Epithelial cell of prostate (primary cell): ENCODE data around the gene PPM1B.
"Not testable (repeated sequence)": the region's sequence is repeated elsewhere in the genome, so short reads cannot be mapped to it uniquely, and the experiment has no call there.

ENCODE experiments used
- DNase-seq: peaks from one replicate; pipeline ENCODE4 v3.0.0-alpha.2; 2011; ENCODE audit warnings: low read depth, low spot score
- H3K27ac ChIP-seq: fragments of 450-650 bp; 2 replicates; pipeline ENCODE4 v1.5.1; 2017; ENCODE audit warnings: mild to moderate bottlenecking

PPM1B gene

DNA sequence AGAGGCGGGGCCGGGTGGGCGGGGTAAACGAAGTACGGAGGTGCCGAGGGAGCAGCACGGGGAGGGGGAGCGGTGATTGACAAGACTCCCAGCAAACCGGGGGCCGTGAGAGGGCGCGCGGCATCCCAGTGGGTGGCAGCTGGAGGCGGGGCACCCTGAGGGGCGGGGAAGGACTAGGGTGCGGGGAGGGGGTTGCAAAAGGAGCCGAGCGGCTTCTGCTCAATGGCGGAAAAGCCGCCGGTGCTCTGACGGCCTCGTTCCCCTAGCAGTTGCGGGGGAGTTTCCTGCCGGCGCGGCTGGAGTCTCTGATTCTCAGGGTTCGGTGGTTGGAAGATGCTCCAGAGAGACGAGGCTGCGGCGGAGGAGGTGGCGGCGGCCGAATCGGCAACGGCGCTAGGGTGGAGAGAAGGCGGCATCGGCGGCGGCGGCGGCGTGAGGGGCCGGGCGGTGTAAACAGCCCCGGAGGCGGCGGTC lies at the start of gene PPM1B:
Gene PPM1B (plus strand): TSS at position 195 of the 474 bp plus-strand sequence. CDS start 32,325 bp downstream, outside the sequence.
- peak within 1 kb of the TSS; percentile 89 for H3K27ac ChIP-seq
- DNase-seq = no peak

DNA sequence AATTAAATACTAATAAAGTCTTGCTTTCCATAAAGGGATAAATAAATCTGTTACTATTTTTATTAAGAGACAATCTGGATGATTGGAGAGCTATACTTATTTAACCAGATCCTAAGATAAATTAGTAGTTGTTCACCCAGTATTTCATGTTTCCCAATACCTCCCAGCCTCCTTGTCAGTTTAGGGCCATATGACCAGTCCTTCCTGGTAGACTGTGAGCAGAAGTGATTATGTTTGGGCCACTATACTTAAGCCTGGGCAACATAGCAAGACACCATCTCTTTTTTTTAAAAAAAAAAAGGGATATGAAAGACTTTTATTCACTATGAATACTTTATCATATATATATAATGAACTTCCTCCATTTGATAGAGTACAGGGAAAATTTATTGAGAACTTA lies 48.8 kb upstream of the PPM1B start:
- no peak for DNase-seq
- no peak overlapping the region for H3K27ac ChIP-seq

DNA sequence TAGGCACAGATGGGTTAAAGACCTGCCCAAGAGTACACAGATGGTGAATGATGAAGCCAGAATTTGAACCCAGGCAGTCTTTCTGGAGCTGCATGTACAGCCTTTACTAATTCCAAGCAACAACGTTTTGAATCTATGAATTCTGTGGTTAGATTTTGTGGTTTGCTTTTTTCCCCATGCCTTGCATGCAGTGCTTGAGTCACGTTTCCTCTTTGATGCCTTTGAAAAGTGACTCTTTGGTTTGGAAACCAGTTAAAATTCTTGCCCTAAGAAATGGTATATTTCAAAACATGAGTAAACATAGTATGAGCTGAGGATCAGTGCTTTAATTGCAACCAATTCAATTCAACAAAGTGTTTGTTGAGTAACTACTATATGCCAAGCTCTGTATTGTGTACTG lies 48.2 kb upstream of the PPM1B start:
- peak; percentile 51 for DNase-seq

GRCh38 chr2:44121899-44122298 lies 46.8 kb upstream of the PPM1B start:
- H3K27ac ChIP-seq = no peak overlapping the region
- DNase-seq = no peak

More for the DNA sequence above, 48.2 kb upstream of the PPM1B start:
- H3K27ac ChIP-seq = peak overlapping the region; percentile 6

DNA sequence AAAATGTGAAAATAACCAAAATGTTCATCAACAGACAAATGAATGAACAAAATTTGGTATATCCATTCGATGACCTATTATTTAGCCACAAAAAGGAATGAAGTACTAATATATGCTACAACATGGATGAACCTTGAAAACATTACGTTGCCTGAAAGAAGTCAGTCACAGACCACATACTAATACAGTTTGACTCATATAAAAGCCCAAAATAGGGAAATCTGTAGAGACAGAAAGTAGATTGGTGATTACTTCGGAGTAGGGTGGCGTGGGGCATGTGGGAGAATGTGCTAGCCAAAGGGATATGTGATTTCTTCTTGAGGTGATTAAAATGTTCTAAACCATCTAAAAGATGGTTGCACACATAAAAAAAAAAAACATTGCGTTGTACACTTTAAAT lies 44.2 kb upstream of the PPM1B start:
- no peak for DNase-seq

DNA sequence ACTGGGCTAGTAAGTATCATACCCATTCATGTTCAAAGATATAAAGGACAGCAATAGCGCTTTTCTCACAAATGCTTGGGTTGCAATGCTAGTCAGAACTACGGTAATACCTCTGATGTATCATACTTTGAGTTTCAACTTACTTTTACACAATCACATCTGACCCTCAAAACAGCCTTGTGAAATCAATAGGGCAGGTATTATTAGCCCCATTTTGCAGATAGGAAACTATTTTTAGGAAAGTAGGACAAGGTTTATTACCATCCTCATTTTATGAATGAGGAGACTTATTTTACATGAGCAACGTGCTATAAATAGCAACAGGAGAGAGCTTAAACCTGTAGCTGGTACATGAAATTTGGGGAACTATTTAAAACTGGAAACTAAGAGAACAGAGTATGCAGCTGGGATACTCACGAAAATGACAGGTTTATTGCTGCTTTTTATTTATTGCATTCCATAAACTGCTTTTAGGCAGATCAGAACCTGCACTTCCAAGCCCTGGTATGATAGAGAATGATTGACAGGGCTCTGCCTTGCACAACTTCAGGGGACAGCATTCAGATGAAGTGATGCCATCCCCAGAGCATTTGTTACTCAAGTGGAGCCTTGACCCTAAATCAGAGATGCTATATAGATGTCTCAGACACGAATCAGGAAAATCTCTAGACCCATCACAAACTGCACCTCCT lies 42.4 kb upstream of the PPM1B start:
- H3K27ac ChIP-seq = peak overlapping the region; percentile 31
- DNase-seq = peak; percentile 82

More for the DNA sequence above, 44.2 kb upstream of the PPM1B start:
- H3K27ac ChIP-seq = no peak overlapping the region

DNA sequence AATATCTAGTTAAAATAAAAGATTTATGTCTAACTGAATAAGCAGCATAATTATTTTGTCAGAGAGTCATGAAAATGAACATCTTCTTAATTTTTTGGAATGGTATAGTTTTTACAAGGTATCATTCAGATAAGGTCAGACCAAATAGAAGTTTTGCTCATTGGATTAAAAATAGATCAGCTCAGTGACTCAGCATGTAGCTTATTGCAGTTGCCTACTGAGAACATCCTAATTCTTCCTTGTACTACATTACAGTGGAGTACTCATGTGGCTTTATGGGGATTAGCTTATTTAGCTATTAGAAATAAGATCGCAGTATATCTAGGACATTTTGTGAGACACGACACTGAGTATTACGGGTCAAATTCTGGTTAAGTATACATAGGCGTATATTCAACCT lies 38.2 kb upstream of the PPM1B start:
- no peak overlapping the region for H3K27ac ChIP-seq
- no peak for DNase-seq

DNA sequence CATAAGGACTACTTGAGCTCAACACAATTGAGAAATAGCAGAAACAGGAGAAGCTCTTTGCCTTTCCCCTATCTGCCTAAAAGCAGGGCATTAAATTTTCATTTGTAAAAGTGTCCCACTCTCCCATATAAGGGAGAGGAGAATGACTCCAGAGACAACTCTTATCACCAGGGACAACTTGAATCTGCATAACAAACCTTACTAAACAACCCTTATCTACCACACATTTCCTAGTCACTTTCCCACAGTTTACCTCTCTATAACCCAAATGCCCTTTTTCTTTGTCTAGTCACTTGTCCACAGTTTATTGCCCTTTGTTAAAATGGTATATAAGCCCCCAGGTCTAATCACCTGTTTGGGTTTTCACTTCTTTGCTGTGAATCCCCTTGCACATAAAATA lies 37.5 kb upstream of the PPM1B start:
- no peak for DNase-seq
- H3K27ac ChIP-seq = no peak overlapping the region

DNA sequence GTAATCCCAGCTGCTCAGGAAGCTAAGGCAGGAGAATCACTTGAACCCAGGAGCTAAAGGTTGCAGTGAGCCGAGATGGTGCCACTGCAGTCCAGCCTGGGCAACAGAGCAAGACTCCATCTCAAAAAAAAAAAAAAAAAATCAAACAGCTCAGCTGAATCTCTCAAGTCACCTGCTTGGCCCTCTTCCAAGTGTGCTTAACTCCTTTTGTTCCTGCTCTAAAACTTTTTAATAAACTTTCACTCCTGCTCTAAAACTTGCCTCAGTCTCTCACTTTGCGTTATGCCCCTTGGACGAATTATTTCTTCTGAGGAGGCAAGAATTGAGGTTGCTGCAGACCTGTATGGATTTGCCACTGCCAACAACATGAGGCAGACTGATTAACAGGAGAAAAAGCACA lies 35.1 kb upstream of the PPM1B start:
- not testable (repeated sequence) for DNase-seq, H3K27ac ChIP-seq

DNA sequence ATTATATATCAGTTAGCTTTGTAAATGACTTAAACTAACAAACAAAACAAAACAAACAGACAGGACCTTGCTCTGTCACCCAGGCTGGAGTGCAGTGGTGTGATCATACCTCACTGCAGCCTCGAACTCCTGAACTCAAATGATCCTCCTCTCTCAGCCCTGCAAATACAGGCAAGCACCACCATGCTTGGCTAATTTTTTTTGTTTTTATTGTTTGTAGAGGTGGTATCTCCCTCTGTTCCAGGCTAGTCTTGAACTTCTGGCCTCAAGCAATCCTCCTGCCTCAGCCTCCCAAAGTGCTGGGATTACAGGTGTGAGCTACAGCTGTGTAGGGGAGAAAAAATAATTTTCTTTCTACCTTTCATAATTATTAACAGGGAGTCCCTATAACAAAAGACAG lies 33.8 kb upstream of the PPM1B start:
- no peak for DNase-seq
- H3K27ac ChIP-seq = peak overlapping the region; percentile 38

DNA sequence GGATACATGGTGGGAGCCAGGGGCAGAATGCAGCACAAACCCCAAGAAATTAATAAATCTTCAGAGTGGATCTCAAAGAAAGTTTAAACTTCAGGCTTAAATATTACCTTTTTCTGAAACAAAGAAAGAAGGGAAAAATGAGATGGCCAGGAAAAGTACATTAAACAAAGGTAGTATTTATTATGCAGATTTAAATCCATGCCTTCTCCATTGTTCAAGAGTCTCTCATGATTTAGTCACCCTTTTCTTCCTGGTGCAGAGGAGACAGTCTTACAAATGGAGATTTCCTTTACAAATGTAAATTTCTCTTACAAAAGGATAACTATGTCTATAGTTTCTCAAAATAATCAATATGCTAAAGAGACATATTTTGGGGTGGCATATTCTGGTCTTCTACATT lies 33.4 kb upstream of the PPM1B start:
- no peak for DNase-seq
- peak overlapping the region; percentile 38 for H3K27ac ChIP-seq

- H3K27ac ChIP-seq = peak overlapping the region; percentile 38
Observed at GRCh38 chr2:44135771-44136170, 32.9 kb upstream of the PPM1B start.

GRCh38 chr2:44136252-44136651 lies 32.4 kb upstream of the PPM1B start:
- peak overlapping the region; percentile 38 for H3K27ac ChIP-seq
- no peak for DNase-seq

More at GRCh38 chr2:44135771-44136170, 32.9 kb upstream of the PPM1B start:
- DNase-seq = no peak

GRCh38 chr2:44137048-44137447 lies 31.6 kb upstream of the PPM1B start:
- no peak for DNase-seq

DNA sequence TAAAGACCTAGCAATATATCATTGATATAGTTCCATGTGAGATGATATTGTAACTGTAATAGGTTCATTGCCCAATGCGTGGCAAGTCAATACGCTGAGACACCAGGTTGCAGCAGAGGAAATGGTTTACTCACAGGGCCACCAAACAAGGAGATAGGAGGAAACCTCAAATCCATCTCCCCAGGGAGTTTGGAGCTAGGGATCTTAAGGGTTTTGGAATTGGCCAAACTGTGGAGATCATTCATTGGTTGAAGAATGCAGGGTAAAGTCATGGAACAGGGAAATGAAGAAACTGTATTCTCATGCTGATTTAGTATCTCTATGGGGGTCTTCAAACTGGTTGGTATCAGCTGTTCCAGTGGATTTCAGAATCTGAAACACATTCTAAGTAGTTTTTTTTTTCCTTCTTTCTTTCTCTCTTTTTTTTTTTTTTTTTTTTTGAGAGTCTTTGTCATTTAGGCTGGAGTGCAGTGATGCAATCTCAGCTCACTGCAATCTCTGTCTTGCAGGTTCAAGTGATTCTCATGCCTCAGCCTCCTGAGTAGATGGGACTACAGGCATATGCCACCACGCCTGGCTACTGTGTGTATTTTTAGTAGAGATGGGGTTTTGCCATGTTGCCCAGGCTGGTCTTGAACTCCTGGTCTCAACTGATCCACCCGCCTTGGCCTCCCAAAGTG lies 30.7 kb upstream of the PPM1B start:
- DNase-seq = no peak
- no peak overlapping the region for H3K27ac ChIP-seq

More at GRCh38 chr2:44137048-44137447, 31.6 kb upstream of the PPM1B start:
- no peak overlapping the region for H3K27ac ChIP-seq

- DNase-seq = no peak
- no peak overlapping the region for H3K27ac ChIP-seq
Observed at GRCh38 chr2:44139741-44140140, 28.9 kb upstream of the PPM1B start.

- H3K27ac ChIP-seq = no peak overlapping the region
- no peak for DNase-seq
Observed at GRCh38 chr2:44142306-44142705, 26.4 kb upstream of the PPM1B start.

DNA sequence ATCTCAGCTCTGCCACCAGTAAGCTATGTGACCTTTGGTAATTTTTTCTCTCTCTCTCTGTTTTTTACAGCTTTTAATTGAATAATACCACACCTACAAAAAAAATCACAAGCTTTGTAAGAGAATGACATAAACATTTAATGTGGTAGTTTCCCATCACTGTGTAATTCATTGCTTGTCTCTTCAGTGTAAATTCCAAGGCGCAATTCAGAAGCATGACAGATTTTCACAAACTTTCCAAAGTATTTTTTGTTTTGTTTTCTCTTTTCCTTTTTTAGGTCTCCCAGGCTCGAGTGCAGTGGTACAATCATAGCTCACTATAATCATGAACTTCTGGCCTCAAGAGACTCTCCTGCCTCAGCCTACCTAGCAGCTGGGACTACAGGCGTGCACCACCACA lies 25.0 kb upstream of the PPM1B start:
- no peak for DNase-seq
- no peak overlapping the region for H3K27ac ChIP-seq

- DNase-seq = no peak
Observed at GRCh38 chr2:44148999-44149398, 19.7 kb upstream of the PPM1B start.

GRCh38 chr2:44150473-44150872 lies 18.2 kb upstream of the PPM1B start:
- DNase-seq = no peak
- no peak overlapping the region for H3K27ac ChIP-seq

More at GRCh38 chr2:44148999-44149398, 19.7 kb upstream of the PPM1B start:
- no peak overlapping the region for H3K27ac ChIP-seq

- DNase-seq = no peak
- no peak overlapping the region for H3K27ac ChIP-seq
Observed at GRCh38 chr2:44152865-44153669, 15.6 kb upstream of the PPM1B start.
